CD4-positive, alpha-beta memory T cell (primary cell): ENCODE results near the gene ACAP1. TPM values are rescaled to one million over a fixed set of nuclear protein-coding genes. Genes with fewer than 3 reads are reported as not detected.

Experiments
- CTCF ChIA-PET: fragments of 350-600 bp; sonication (Branson Sonifier 250); formaldehyde crosslinking; loops from one replicate; lab custom pipeline; 2021; ENCODE audit warnings: inconsistent platforms; ENCODE audit not compliant: partially characterized antibody; lab: Charles Lee
- POLR2A ChIA-PET: fragments of 350-600 bp; sonication (Branson Sonifier 250); formaldehyde crosslinking; loops from one replicate; lab custom pipeline; 2021; ENCODE audit not compliant: partially characterized antibody; lab: Charles Lee
- DNase-seq, 5 donors: peaks; one replicate each; pipeline versions ENCODE4 v3.0.0 to v3.0.0-alpha.2; 2020 to 2022; ENCODE audit warnings: mixed read lengths in 1 of 5
- H3K27ac ChIP-seq: one replicate; pipeline ENCODE4 v1.7.0; 2013; ENCODE audit warnings: low read depth, low read length
- H3K27me3 ChIP-seq: 2 replicates; pipeline ENCODE4 v1.7.0; 2013; ENCODE audit warnings: mild to moderate bottlenecking, low read length, moderate library complexity; ENCODE audit not compliant: insufficient read depth
- H3K36me3 ChIP-seq: 2 replicates; pipeline ENCODE4 v1.7.0; 2013; ENCODE audit warnings: mild to moderate bottlenecking, low read length, moderate library complexity; ENCODE audit not compliant: insufficient read depth
- H3K4me1 ChIP-seq: 2 replicates; pipeline ENCODE4 v1.7.0; 2013; ENCODE audit warnings: mild to moderate bottlenecking, low read length, moderate library complexity; ENCODE audit not compliant: insufficient read depth
- H3K4me3 ChIP-seq, 2 donors: one replicate each; pipeline ENCODE4 v1.7.0; 2013; ENCODE audit warnings: low read length in 2 of 2, mild to moderate bottlenecking in 1 of 2
- H3K9me3 ChIP-seq, 2 donors: one replicate each; pipeline ENCODE4 v1.7.0; 2013; ENCODE audit warnings: low read length in 2 of 2, control low read depth in 1 of 2; ENCODE audit not compliant: control insufficient read depth in 1 of 2
- H3K27ac Mint-ChIP-seq, 7 donors: one replicate each; pipeline ENCODE4 v1.8.0; 2020 to 2021; ENCODE audit warnings: mixed read lengths in 7 of 7, mild to moderate bottlenecking in 6 of 7, inconsistent platforms in 3 of 7, moderate library complexity in 3 of 7
- H3K27me3 Mint-ChIP-seq, 2 donors: one replicate each; pipeline ENCODE4 v1.8.0; 2020 to 2021; ENCODE audit warnings: mixed read lengths in 2 of 2
- H3K36me3 Mint-ChIP-seq, 2 donors: one replicate each; pipeline ENCODE4 v1.8.0; 2020 to 2021; ENCODE audit warnings: mixed read lengths in 2 of 2, inconsistent platforms in 1 of 2, mild to moderate bottlenecking in 1 of 2
- H3K4me1 Mint-ChIP-seq, 4 donors: one replicate each; pipeline ENCODE4 v1.8.0; 2020 to 2021; ENCODE audit warnings: mixed read lengths in 4 of 4, mild to moderate bottlenecking in 1 of 4
- H3K4me3 Mint-ChIP-seq, 8 donors: one replicate each; pipeline ENCODE4 v1.8.0; 2020 to 2021; ENCODE audit warnings: mixed read lengths in 8 of 8, mild to moderate bottlenecking in 7 of 8, moderate library complexity in 6 of 8, inconsistent platforms in 3 of 8
- H3K9me3 Mint-ChIP-seq, 8 donors: one replicate each; pipeline ENCODE4 v1.8.0; 2020 to 2021; ENCODE audit warnings: mixed read lengths in 8 of 8, mild to moderate bottlenecking in 5 of 8, inconsistent platforms in 3 of 8, moderate library complexity in 1 of 8
- intact Hi-C: fragments of 100-400 bp; cut with micrococcal nuclease; formaldehyde crosslinking; loops from one replicate; pipeline ENCODE4 v1.15.1; 2023
- polyA plus RNA-seq, 2 donors: library from polyadenylated mRNA; unstranded; fragments of 300-500 nt; fragmentation: Illumina TruSeq; gene quantifications; one replicate each; pipeline ENCODE4 v1.2.3, GENCODE V29; 2021
- total RNA-seq, 2 experiments: library from RNA; stranded (reverse); gene quantifications; one replicate each; pipeline ENCODE4 v1.2.3, GENCODE V29; 2021

ACAP1 gene
- total and polyA plus RNA-seq, 4 experiments from 2014 or later: 261 to 516 (median 386) TPM

DNA sequence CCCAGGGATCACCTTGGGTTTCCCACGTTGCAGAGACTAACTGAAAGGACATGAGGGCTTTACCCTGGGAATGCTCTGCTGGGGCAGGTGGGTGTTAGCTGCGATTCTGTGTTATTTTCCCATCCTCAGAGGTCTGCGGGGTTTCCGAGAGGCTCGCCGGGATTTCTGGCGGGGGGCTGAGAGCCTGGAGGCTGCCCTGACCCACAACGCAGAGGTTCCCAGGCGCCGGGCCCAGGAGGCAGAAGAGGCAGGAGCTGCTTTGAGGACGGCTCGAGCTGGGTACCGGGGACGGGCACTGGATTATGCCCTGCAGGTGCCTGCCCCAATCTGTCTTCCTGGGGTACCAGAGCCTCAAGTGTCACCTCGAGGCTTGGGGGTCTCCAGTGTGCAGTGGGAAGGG, 6.9 kb downstream of the ACAP1 start:
- H3K4me3 Mint-ChIP-seq: no peak overlapping the region
- Histone ChIP-seq H3K4me3 (no peak overlapping the region), H3K36me3 (peaks cover 78% of the 10 kb centered on the region), H3K4me1 (peaks cover 26% of the 10 kb centered on the region), H3K27ac (no peak overlapping the region), H3K9me3 (no peaks in the 10 kb centered on the region), H3K27me3 (no peaks in the 10 kb centered on the region)
- no peaks in the 10 kb centered on the region for H3K27me3 Mint-ChIP-seq
- H3K9me3 Mint-ChIP-seq: peaks cover 0 to 2% (median 0%) of the 10 kb centered on the region in 8 donors
- DNase-seq: no peak
- CTCF ChIA-PET: interaction anchor here (1.2 to 3.9 kb wide), 5 partner anchors 13 to 33 kb away, joined by 3 to 31 read pairs (median 6); partner anchors contain the start of gene NEURL4
- H3K36me3 Mint-ChIP-seq: peaks cover 34 to 64% of the 10 kb centered on the region in 2 donors
- peak overlapping the region in 2 of 7 donors; percentile 29 to 82 for H3K27ac Mint-ChIP-seq
- peaks cover 14 to 42% (median 22%) of the 10 kb centered on the region in 4 donors for H3K4me1 Mint-ChIP-seq
- POLR2A ChIA-PET: interaction anchor here (0.9 to 3.6 kb wide), 3 partner anchors 11 to 307 kb away, joined by 3 to 22 read pairs (median 4); partner anchors contain the start of genes NEURL4 and SLC16A13
- intact Hi-C loops: no loop called here

DNA sequence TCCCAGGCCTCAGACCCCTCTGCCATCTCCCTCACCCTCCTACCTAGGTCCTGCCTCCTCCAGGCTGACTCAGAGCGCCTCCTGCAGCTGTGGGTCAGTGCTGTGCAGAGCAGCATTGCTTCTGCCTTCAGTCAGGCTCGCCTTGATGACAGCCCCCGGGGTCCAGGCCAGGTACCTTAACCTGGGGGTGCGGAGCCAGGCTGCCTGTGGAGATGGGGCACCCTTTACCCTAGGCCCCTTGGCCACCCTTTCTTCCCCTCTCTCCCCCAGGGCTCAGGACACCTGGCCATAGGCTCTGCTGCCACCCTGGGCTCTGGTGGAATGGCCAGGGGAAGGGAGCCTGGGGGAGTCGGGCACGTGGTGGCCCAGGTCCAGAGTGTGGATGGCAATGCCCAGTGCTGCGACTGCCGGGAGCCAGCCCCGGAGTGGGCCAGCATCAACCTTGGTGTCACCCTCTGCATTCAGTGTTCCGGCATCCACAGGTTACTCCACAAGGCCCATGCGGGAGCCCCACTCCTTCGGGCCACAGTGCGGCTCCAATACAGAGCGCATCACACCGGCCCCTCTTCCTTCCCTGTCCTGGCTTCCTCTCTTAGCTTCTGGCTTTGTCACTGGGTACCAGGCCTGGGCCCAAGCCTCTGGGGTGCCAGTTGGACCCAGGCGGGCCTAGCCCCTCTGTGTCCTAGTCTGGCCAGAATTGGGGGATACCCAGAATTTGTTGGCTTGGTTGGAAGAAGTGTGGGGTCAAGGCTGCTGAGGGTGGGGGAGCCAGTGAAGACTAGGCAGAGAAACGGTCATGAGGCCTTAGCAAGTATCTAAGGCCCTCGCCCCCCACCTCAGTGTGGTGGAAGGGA, 10.7 kb downstream of the ACAP1 start:
- no peak overlapping the region for H3K4me3 Mint-ChIP-seq

DNA sequence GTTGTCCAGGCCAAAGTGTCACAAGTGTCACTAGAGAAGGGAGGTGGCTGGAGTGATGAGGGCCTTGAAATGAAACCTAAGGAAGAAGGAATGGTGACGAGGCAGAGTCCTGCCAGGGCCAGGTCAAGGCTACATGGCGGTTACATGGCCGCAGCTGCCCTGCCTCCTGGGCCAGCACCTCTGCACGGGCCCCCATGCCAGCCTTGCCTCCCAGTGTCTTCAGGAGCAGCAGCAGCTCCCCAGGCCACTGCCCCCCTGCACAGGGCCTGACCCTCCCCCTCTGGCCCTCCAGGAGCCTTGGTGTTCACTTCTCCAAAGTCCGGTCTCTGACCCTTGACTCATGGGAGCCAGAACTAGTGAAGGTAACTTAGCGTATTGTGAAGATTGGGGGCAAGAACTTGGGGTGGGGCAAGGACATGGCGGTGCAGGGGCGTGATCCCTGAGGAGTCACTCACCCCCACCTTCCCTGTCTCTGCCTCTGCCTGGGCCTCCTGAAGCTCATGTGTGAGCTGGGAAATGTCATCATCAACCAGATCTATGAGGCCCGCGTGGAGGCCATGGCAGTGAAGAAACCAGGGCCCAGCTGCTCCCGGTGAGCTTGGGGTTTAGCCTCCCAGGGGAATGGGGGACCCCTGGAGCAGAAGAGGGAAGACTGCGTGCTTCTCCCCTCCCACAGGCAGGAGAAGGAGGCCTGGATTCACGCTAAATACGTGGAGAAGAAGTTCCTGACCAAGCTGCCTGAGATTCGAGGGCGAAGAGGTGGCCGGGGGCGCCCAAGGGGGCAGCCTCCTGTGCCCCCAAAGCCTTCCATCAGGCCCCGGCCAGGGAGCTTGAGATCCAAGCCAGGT, 11.5 kb downstream of the ACAP1 start:
- H3K27ac ChIP-seq: no peak overlapping the region
- POLR2A ChIA-PET: interaction anchor here (0.9 to 8.0 kb wide), 9 partner anchors 11 to 209 kb away, joined by 3 to 146 read pairs (median 6); partner anchors contain the start of genes ACAP1, GPS2, NEURL4 and SLC2A4
- intact Hi-C loops: no loop called here
- peaks cover 0 to 2% (median 0%) of the 10 kb centered on the region in 8 donors for H3K9me3 Mint-ChIP-seq
- H3K27me3 Mint-ChIP-seq: no peaks in the 10 kb centered on the region
- H3K36me3 Mint-ChIP-seq: peaks cover 20 to 57% of the 10 kb centered on the region in 2 donors
- peak overlapping the region in 2 of 7 donors; percentile 70 to 91 for H3K27ac Mint-ChIP-seq
- peaks cover 30% of the 10 kb centered on the region for H3K4me1 ChIP-seq
- no peak overlapping the region for H3K4me3 ChIP-seq
- H3K4me3 Mint-ChIP-seq: no peak overlapping the region
- no peaks in the 10 kb centered on the region for H3K9me3 ChIP-seq
- DNase-seq: peak in 1 of 5 donors; percentile 35
- CTCF ChIA-PET: interaction anchor here (1.3 to 4.7 kb wide), 4 partner anchors 10 to 89 kb away, joined by 3 to 58 read pairs (median 35); partner anchors contain the start of gene ACAP1
- H3K4me1 Mint-ChIP-seq: peaks cover 20 to 50% (median 33%) of the 10 kb centered on the region in 4 donors
- H3K36me3 ChIP-seq: peaks cover 64% of the 10 kb centered on the region
- H3K27me3 ChIP-seq: no peaks in the 10 kb centered on the region

More for the DNA sequence above, 10.7 kb downstream of the ACAP1 start:
- Mint-ChIP-seq H3K4me1 (peaks cover 15 to 42% (median 27%) of the 10 kb centered on the region in 4 donors), H3K27ac (peak overlapping the region in 1 of 7 donors; percentile 40), H3K27me3 (no peaks in the 10 kb centered on the region), H3K36me3 (peaks cover 20 to 63% of the 10 kb centered on the region in 2 donors), H3K9me3 (peaks cover 0 to 2% (median 0%) of the 10 kb centered on the region in 8 donors)
- intact Hi-C loops: loop anchor here (1.0 kb wide), 1 partner anchor 23 kb away; no protein-coding TSS in a partner anchor
- Histone ChIP-seq H3K36me3 (peaks cover 70% of the 10 kb centered on the region), H3K4me3 (no peak overlapping the region), H3K27ac (no peak overlapping the region), H3K4me1 (peaks cover 22% of the 10 kb centered on the region), H3K9me3 (no peaks in the 10 kb centered on the region), H3K27me3 (no peaks in the 10 kb centered on the region)
- peak in 1 of 5 donors; percentile 35 for DNase-seq
- POLR2A ChIA-PET: interaction anchor here (1.1 to 8.0 kb wide), 4 partner anchors 10 to 67 kb away, joined by 4 to 146 read pairs (median 39); partner anchors contain the start of genes ACAP1 and NEURL4
- CTCF ChIA-PET: interaction anchor here (3.0 to 4.7 kb wide), 4 partner anchors 11 to 22 kb away, joined by 15 to 39 read pairs (median 31); partner anchors contain the start of genes ACAP1 and NEURL4

DNA sequence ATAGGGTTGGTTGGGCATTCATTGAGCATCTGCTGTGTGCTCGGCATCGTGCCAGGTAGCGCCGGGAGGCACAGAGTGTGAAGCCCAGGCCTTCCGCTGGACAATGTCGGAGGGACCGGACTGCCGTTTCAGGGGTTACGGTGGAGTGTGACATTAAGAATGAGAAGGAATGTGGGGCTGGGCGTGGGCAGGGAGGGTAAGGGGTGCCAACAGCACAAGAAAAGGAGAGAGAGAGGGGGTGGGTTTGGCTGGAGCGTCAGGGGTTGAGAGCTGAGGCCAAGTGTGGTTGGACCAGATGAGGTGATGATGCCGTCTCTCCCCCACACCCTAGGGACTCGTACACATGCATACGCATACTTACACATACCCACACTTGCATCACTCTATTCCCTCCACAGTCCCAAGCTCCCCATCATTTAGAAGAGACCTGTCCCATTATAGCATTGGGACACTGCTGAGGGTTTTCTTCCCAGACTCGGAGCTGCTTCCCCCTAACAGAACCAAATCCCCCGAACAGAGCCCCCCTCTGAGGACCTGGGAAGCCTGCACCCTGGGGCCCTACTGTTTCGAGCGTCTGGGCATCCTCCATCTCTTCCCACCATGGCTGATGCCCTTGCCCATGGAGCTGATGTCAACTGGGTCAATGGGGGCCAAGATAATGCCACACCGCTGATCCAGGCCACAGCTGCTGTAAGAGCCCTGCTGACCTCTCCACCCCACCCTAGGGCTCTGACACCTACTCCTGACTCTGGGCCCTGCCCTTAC, 12.3 kb downstream of the ACAP1 start:
- Mint-ChIP-seq H3K27ac (peak overlapping the region in 4 of 7 donors; percentile 80 to 91 (median 82)), H3K4me3 (peak overlapping the region in 1 of 8 donors; percentile 24), H3K4me1 (peaks cover 18 to 56% (median 35%) of the 10 kb centered on the region in 4 donors), H3K36me3 (peaks cover 17 to 53% of the 10 kb centered on the region in 2 donors), H3K27me3 (no peaks in the 10 kb centered on the region), H3K9me3 (peaks cover 0 to 2% (median 0%) of the 10 kb centered on the region in 8 donors)
- Histone ChIP-seq H3K4me3 (no peak overlapping the region), H3K9me3 (no peaks in the 10 kb centered on the region), H3K27me3 (no peaks in the 10 kb centered on the region), H3K36me3 (peaks cover 56% of the 10 kb centered on the region), H3K4me1 (peaks cover 30% of the 10 kb centered on the region), H3K27ac (no peak overlapping the region)
- ChIA-PET CTCF (interaction anchor here (1.2 to 4.7 kb wide), 6 partner anchors 7 to 88 kb away, joined by 3 to 58 read pairs (median 6); partner anchors contain the start of genes ACAP1, GPS2 and SLC2A4), POLR2A (interaction anchor here (0.6 to 8.0 kb wide), 13 partner anchors 7 to 267 kb away, joined by 3 to 146 read pairs (median 4); partner anchors contain the start of genes ACAP1, FXR2, GPS2 and NEURL4)
- no peak for DNase-seq
- intact Hi-C loops: no loop called here

DNA sequence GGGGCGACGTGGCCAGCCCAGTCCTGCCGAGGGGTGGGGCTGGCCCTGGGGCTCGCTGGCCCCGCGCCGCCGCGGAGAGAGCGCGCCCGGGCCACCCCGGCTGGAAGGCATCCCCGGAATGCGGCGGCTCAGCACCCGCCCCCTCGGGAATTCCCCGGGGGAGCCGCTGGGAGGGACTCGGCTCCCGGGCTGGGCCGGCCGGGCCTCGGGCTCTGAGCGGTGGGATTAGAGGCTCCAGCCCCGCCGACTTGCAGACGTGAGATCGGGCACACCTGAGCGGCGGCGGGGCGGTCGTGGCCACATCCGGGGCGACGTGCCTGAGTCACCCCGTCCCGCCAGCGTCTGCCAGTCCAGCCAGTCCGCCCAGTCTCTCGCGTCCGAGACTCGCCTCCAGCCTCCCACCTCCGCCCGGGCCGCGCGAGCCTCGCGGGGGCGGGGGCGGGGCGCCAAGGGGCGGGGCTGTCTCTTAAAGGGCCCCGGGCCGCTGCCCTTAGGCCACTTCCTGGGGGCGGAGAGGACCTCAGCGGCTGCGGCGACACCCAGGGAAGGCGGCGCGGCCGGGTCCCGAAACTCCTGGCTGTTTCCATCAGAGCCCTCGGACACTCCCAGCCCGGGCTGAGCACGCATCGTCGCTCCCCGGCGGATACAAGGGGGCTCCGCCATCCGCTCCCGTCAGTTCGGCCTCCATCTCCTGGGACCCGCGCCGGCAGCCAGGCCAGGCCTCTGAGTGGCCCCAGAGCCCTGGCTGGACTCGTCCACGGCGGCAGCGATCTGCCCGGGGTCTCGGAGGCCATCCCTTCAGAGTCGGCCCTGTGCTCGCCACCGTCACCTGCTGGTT, 15.6 kb downstream of the ACAP1 start, which contains the start of gene KCTD11:
Gene KCTD11, plus strand, starts transcription at position 498 of the 838 bp plus-strand sequence.
- intact Hi-C loops: loop anchor here (1.0 to 5.0 kb wide), 9 partner anchors 16 to 335 kb away; partner anchors contain the start of genes ACAP1, EIF5A, NEURL4 and PLSCR3
- H3K9me3 Mint-ChIP-seq: peaks cover 0 to 2% (median 0%) of the 10 kb centered on the region in 8 donors
- H3K27ac ChIP-seq: peak within 1 kb of the TSS; percentile 68
- peak; percentile 64 to 88 (median 68) for DNase-seq
- H3K4me1 Mint-ChIP-seq: peaks cover 21 to 61% (median 40%) of the 10 kb centered on the region in 4 donors
- no peaks in the 10 kb centered on the region for H3K27me3 ChIP-seq
- H3K4me3 Mint-ChIP-seq: peak within 1 kb of the TSS; percentile 80 to 95 (median 84)
- peaks cover 4 to 29% of the 10 kb centered on the region in 2 donors for H3K36me3 Mint-ChIP-seq
- H3K36me3 ChIP-seq: peaks cover 25% of the 10 kb centered on the region
- peaks cover 44% of the 10 kb centered on the region for H3K4me1 ChIP-seq
- H3K4me3 ChIP-seq: peak within 1 kb of the TSS; percentile 29 to 49
- H3K27me3 Mint-ChIP-seq: no peaks in the 10 kb centered on the region
- peak within 1 kb of the TSS; percentile 62 to 95 (median 87) for H3K27ac Mint-ChIP-seq
- ChIA-PET POLR2A (interaction anchor here (0.7 to 8.0 kb wide), 25 partner anchors 9 to 335 kb away, joined by 3 to 146 read pairs (median 5); partner anchors contain the start of genes ACAP1, GPS2, NEURL4 and POLR2A), CTCF (interaction anchor here (0.9 to 6.6 kb wide), 10 partner anchors 9 to 85 kb away, joined by 3 to 88 read pairs (median 6); partner anchors contain the start of genes ACAP1, FGF11, GPS2 and TMEM102)
- no peaks in the 10 kb centered on the region for H3K9me3 ChIP-seq
